H1 (cell line): ENCODE measurements around the gene BACE2. TPM values are rescaled to one million over a fixed set of nuclear protein-coding genes. Genes with fewer than 3 reads are reported as not detected.

ENCODE experiments used
- CTCF ChIA-PET: fragments of 300-600 bp; sonication (Branson Sonifier 250); formaldehyde crosslinking; loops from one replicate; lab custom pipeline; 2021; ENCODE audit not compliant: partially characterized antibody; lab: Charles Lee
- POLR2A ChIA-PET: fragments of 300-600 bp; sonication (Branson Sonifier 250); formaldehyde crosslinking; loops from one replicate; lab custom pipeline; 2021; ENCODE audit warnings: inconsistent platforms; ENCODE audit not compliant: partially characterized antibody; lab: Charles Lee
- DNase-seq, 2 experiments: peaks; one replicate each; pipeline versions ENCODE4 v3.0.0 to v3.0.0-alpha.2; 2010 to 2022; ENCODE audit warnings: low spot score in 2 of 2, low read depth in 1 of 2, mixed read lengths in 1 of 2
- FAIRE-seq: peaks from 2 replicates; lab custom pipeline; 2011; peaks lifted over from hg19 to GRCh38; lab: Jason Lieb, UNC
- H2AFZ ChIP-seq: 2 replicates; pipeline ENCODE4 v1.8.1; 2012; ENCODE audit warnings: low read length, inconsistent platforms
- H2AK5ac ChIP-seq: 2 replicates; pipeline ENCODE4 v1.6.1; 2013; ENCODE audit warnings: low read depth, low read length
- H2BK120ac ChIP-seq: replicated peaks from 2 replicates; pipeline ENCODE3; 2013; ENCODE audit warnings: low read depth, low read length, inconsistent platforms
- H2BK12ac ChIP-seq: 2 replicates; pipeline ENCODE4 v1.6.1; 2013; ENCODE audit warnings: low read depth, low read length
- H2BK15ac ChIP-seq: 2 replicates; pipeline ENCODE4 v1.6.1; 2013; ENCODE audit warnings: low read length
- H2BK20ac ChIP-seq: 2 replicates; pipeline ENCODE4 v1.6.1; 2013; ENCODE audit warnings: low read length
- H2BK5ac ChIP-seq: 2 replicates; pipeline ENCODE4 v1.6.1; 2013; ENCODE audit warnings: low read depth, low read length
- H3K14ac ChIP-seq: 2 replicates; pipeline ENCODE4 v1.6.1; 2013; ENCODE audit warnings: inconsistent platforms; ENCODE audit not compliant: insufficient read length
- H3K18ac ChIP-seq: 2 replicates; pipeline ENCODE4 v1.6.1; 2013; ENCODE audit warnings: low read length; ENCODE audit errors: extremely low read depth
- H3K23ac ChIP-seq: 2 replicates; pipeline ENCODE4 v1.6.1; 2013; ENCODE audit warnings: inconsistent platforms; ENCODE audit not compliant: insufficient read length
- H3K23me2 ChIP-seq: 2 replicates; pipeline ENCODE4 v1.6.1; 2013; ENCODE audit warnings: low read depth, low read length
- H3K27ac ChIP-seq: 2 replicates; pipeline ENCODE4 v1.6.1; 2011; ENCODE audit warnings: low read depth, low read length, inconsistent platforms
- H3K27me3 ChIP-seq, 4 experiments: replicated peaks in 1 of 4; 1 replicate in 1 of 4; 2 replicates in 3 of 4; pipeline versions ENCODE4 v1.6.1 to v1.8.1; 2011 to 2013; ENCODE audit warnings: low read length in 3 of 4, mild to moderate bottlenecking in 3 of 4, inconsistent platforms in 2 of 4, mixed read lengths in 2 of 4, moderate library complexity in 1 of 4; ENCODE audit not compliant: control insufficient read depth in 3 of 4, insufficient read depth in 3 of 4; ENCODE audit errors: extremely low read depth in 1 of 4
- H3K36me3 ChIP-seq, 4 experiments: 2 replicates each; pipeline versions ENCODE4 v1.6.1 to v1.8.1; 2011 to 2013; ENCODE audit warnings: mild to moderate bottlenecking in 4 of 4, low read length in 3 of 4, moderate library complexity in 2 of 4, control low read depth in 1 of 4, inconsistent platforms in 1 of 4; ENCODE audit not compliant: insufficient read depth in 4 of 4, control insufficient read depth in 2 of 4
- H3K4ac ChIP-seq: replicated peaks from 2 replicates; pipeline ENCODE3; 2013; ENCODE audit warnings: low read length, low read depth, mixed read lengths, inconsistent platforms; ENCODE audit not compliant: insufficient read length
- H3K4me1 ChIP-seq, 4 experiments: replicated peaks in 1 of 4; 1 replicate in 1 of 4; 2 replicates in 3 of 4; pipeline versions ENCODE4 v1.6.1 to v1.8.1; 2011 to 2013; ENCODE audit warnings: low read length in 3 of 4, inconsistent platforms in 2 of 4, mixed read lengths in 1 of 4; ENCODE audit not compliant: insufficient read depth in 4 of 4, control insufficient read depth in 3 of 4
- H3K4me2 ChIP-seq, 2 experiments: 2 replicates each; pipeline versions ENCODE4 v1.6.1 to v1.8.1; 2011 to 2013; ENCODE audit warnings: low read depth in 2 of 2, low read length in 2 of 2, control low read depth in 1 of 2, inconsistent platforms in 1 of 2, mild to moderate bottlenecking in 1 of 2; ENCODE audit not compliant: insufficient read depth in 1 of 2
- H3K4me3 ChIP-seq, 4 experiments: fragments of 200-600, 300-600 bp in 1 of 4; sonication (generic), shearing (Covaris generic), sonication (Bioruptor Twin) in 1 of 4; 2 replicates each; pipeline versions ENCODE4 v1.5.1 to v1.8.1; 2011 to 2016; ENCODE audit warnings: low read length in 4 of 4, low read depth in 3 of 4, control low read depth in 2 of 4, inconsistent platforms in 2 of 4, mild to moderate bottlenecking in 2 of 4, mixed read lengths in 1 of 4, moderate library complexity in 1 of 4; ENCODE audit not compliant: insufficient read depth in 2 of 4; ENCODE audit errors: extremely low read depth in 1 of 4
- H3K56ac ChIP-seq: replicated peaks from 2 replicates; pipeline ENCODE3; 2013; ENCODE audit warnings: low read depth, mild to moderate bottlenecking, mixed read lengths, low read length, inconsistent platforms; ENCODE audit not compliant: insufficient read length
- H3K79me1 ChIP-seq: 2 replicates; pipeline ENCODE4 v1.6.1; 2013; ENCODE audit warnings: low read depth, low read length, control low read depth
- H3K79me2 ChIP-seq, 2 experiments: 2 replicates each; pipeline versions ENCODE4 v1.6.1 to v1.8.1; 2012 to 2013; ENCODE audit warnings: low read length in 2 of 2, mild to moderate bottlenecking in 2 of 2, inconsistent platforms in 1 of 2; ENCODE audit not compliant: insufficient read depth in 2 of 2, control insufficient read depth in 1 of 2
- H3K9ac ChIP-seq, 4 experiments: replicated peaks in 1 of 4; 1 replicate in 1 of 4; 2 replicates in 3 of 4; pipeline versions ENCODE4 v1.6.1 to v1.8.1; 2011 to 2013; ENCODE audit warnings: low read depth in 3 of 4, low read length in 3 of 4, control low read depth in 2 of 4, mild to moderate bottlenecking in 2 of 4, moderate library complexity in 2 of 4, inconsistent platforms in 1 of 4; ENCODE audit errors: extremely low read depth in 1 of 4
- H3K9me3 ChIP-seq, 2 experiments: 2 replicates each; pipeline versions ENCODE4 v1.6.1 to v1.8.1; 2012 to 2013; ENCODE audit warnings: mild to moderate bottlenecking in 2 of 2, moderate library complexity in 2 of 2, control low read depth in 1 of 2, inconsistent platforms in 1 of 2, low read depth in 1 of 2, low read length in 1 of 2, mixed read lengths in 1 of 2; ENCODE audit not compliant: insufficient read depth in 2 of 2
- H4K20me1 ChIP-seq, 2 experiments: replicated peaks in 1 of 2; 2 replicates each; pipeline versions ENCODE3 to v1.8.1; 2011 to 2013; ENCODE audit warnings: inconsistent platforms in 2 of 2, low read length in 2 of 2, mild to moderate bottlenecking in 1 of 2; ENCODE audit not compliant: insufficient read depth in 2 of 2, control insufficient read depth in 1 of 2
- H4K5ac ChIP-seq: 2 replicates; pipeline ENCODE4 v1.6.1; 2013; ENCODE audit warnings: low read length, low read depth, mixed read lengths, inconsistent platforms; ENCODE audit not compliant: insufficient read length
- H4K8ac ChIP-seq: 2 replicates; pipeline ENCODE4 v1.8.0; 2013; ENCODE audit warnings: mild to moderate bottlenecking, moderate library complexity, low read length, inconsistent platforms; ENCODE audit not compliant: insufficient read depth; ENCODE audit errors: extremely low read depth
- H4K91ac ChIP-seq: replicated peaks from 2 replicates; pipeline ENCODE3; 2013; ENCODE audit warnings: low read length, mixed read lengths, inconsistent platforms; ENCODE audit not compliant: insufficient read length
- BCL11A ChIP-seq, 2 experiments: IDR thresholded peaks; one replicate each; pipeline ENCODE4 v1.6.1; 2011; ENCODE audit warnings: low read depth in 2 of 2, low read length in 2 of 2, mild to moderate bottlenecking in 2 of 2
- CREB1 ChIP-seq: IDR thresholded peaks from 2 replicates; pipeline ENCODE4 v1.6.1; 2012; ENCODE audit warnings: inconsistent platforms
- KDM1A ChIP-seq: fragments of 200-600, 300-600 bp; sonication (generic); IDR thresholded peaks from 2 replicates; pipeline ENCODE4 v1.7.1; 2016; ENCODE audit warnings: mild to moderate bottlenecking, low read length, borderline replicate concordance
- RAD21 ChIP-seq, 2 experiments: IDR thresholded peaks in 1 of 2; conservative IDR thresholded peaks in 1 of 2; 2 replicates each; pipeline ENCODE4 v1.6.1; 2011; ENCODE audit warnings: low read depth in 2 of 2, low read length in 2 of 2, improper control_type of control experiment in 1 of 2, inconsistent platforms in 1 of 2, mild to moderate bottlenecking in 1 of 2, moderate library complexity in 1 of 2
- YY1 ChIP-seq: IDR thresholded peaks from 2 replicates; pipeline ENCODE4 v1.6.1; 2011; ENCODE audit warnings: low read depth, mild to moderate bottlenecking, low read length
- WGBS, 2 experiments: shearing (Covaris generic) in 1 of 2; methylation state at CpG; one replicate each; pipeline versions ENCODE4 v1.1.6 to v1.1.7; 2013 to 2015; ENCODE audit warnings: low lambda C conversion rate in 2 of 2, mixed read lengths in 2 of 2, inconsistent platforms in 1 of 2, low coverage in 1 of 2, missing lambda C conversion rate in 1 of 2; ENCODE audit not compliant: insufficient replicate concordance in 2 of 2, insufficient coverage in 1 of 2, insufficient read length in 1 of 2; ENCODE audit errors: extremely low coverage in 1 of 2, missing lambda C conversion rate in 1 of 2; 5-methylcytosine and 5-hydroxymethylcytosine counted together
- polyA plus RNA-seq, 7 experiments: library from polyadenylated mRNA; depleted of rRNA in 3 of 7; stranded (reverse) in 5 of 7; unstranded in 2 of 7; fragments of >200 nt in 5 of 7; fragments of 200-250 nt in 2 of 7; gene quantifications; 1 replicate in 5 of 7; 2 replicates in 1 of 7; 4 replicates in 1 of 7; pipeline versions ENCODE4 v1.2.1 to v1.2.3, GENCODE V29; 2011 to 2013; ENCODE audit warnings: missing spikeins in 2 of 7, mixed read lengths in 2 of 7
- total RNA-seq: library from RNA; stranded (reverse); fragmentation: NEBNext Ultra II Directional; extraction: Animal tissue kit (Norgen Biotek cat#: 25700); gene quantifications from 2 replicates; pipeline ENCODE4 v1.2.1, GENCODE V29; 2021

The BACE2 gene
- total and polyA plus RNA-seq, 2 of the 8 experiments (the other 6 are each of a cell fraction or from before 2014, with no cell fraction given), result 8.1 to 10.9 TPM

- Histone ChIP-seq H3K79me2 (no peaks in the 10 kb centered on the region), H2BK20ac (no peak overlapping the region), H4K20me1 (no peaks in the 10 kb centered on the region), H3K9me3 (no peaks in the 10 kb centered on the region), H2BK5ac (no peak overlapping the region), H3K23ac (no peak overlapping the region), H3K9ac (no peak overlapping the region), H4K91ac (no peak overlapping the region), H2AFZ (no peak overlapping the region), H3K27ac (no peak overlapping the region), H2AK5ac (no peak overlapping the region), H3K56ac (no peak overlapping the region), H3K4me2 (no peak overlapping the region), H3K4ac (no peak overlapping the region), H3K27me3 (peaks cover 0 to 16% (median 10%) of the 10 kb centered on the region in 4 experiments; a peak in 6 of 7 replicates), H4K8ac (no peak overlapping the region), H3K18ac (no peak overlapping the region), H3K4me3 (no peak overlapping the region), H2BK12ac (no peak overlapping the region), H3K4me1 (peaks cover 0 to 8% (median 2%) of the 10 kb centered on the region in 4 experiments; a peak in 5 of 7 replicates), H4K5ac (no peak overlapping the region), H3K79me1 (no peaks in the 10 kb centered on the region), H2BK15ac (no peak overlapping the region), H3K14ac (no peak overlapping the region), H3K36me3 (no peaks in the 10 kb centered on the region), H3K23me2 (peaks cover 9% of the 10 kb centered on the region; the same call in 1 of the 2 replicates), H2BK120ac (no peak overlapping the region)
- DNase-seq (no peak), FAIRE-seq (no peak)
- TF ChIP-seq KDM1A (no peak), RAD21 (IDR thresholded peaks at IDR 0.05 in 1 of 2, conservative IDR thresholded peaks at IDR 0.05 in 1 of 2; ENCODE audit: low read depth in 2 of 2, low read length in 2 of 2) (no peak), BCL11A (IDR thresholded peaks at IDR 0.05; ENCODE audit: low read depth in 2 of 2, low read length in 2 of 2) (no peak), CREB1 (no peak), YY1 (no peak)
- ChIA-PET CTCF (interaction anchor here (0.6 to 3.8 kb wide), 6 partner anchors 9 to 1327 kb away, joined by 3 to 23 read pairs (median 4); no protein-coding TSS in a partner anchor), POLR2A (no interaction called here)
- 74% methylated on average over 4 of the region's 7 CpGs; no CpG with 5 or more reads in 1 of the 2 experiments for WGBS, 2 experiments
Observed at GRCh38 chr21:41319273-41319672, 151.3 kb downstream of the BACE2 start.
